ENCODE results near the gene HEATR3. TPM values are rescaled to one million over a fixed set of nuclear protein-coding genes. Genes with fewer than 3 reads are reported as not detected.

Gene HEATR3
- total and polyA plus RNA-seq, 2 of the 8 experiments (the other 6 are each of a cell fraction or from before 2014, with no cell fraction given), result 13.0 to 29.2 TPM

DNA sequence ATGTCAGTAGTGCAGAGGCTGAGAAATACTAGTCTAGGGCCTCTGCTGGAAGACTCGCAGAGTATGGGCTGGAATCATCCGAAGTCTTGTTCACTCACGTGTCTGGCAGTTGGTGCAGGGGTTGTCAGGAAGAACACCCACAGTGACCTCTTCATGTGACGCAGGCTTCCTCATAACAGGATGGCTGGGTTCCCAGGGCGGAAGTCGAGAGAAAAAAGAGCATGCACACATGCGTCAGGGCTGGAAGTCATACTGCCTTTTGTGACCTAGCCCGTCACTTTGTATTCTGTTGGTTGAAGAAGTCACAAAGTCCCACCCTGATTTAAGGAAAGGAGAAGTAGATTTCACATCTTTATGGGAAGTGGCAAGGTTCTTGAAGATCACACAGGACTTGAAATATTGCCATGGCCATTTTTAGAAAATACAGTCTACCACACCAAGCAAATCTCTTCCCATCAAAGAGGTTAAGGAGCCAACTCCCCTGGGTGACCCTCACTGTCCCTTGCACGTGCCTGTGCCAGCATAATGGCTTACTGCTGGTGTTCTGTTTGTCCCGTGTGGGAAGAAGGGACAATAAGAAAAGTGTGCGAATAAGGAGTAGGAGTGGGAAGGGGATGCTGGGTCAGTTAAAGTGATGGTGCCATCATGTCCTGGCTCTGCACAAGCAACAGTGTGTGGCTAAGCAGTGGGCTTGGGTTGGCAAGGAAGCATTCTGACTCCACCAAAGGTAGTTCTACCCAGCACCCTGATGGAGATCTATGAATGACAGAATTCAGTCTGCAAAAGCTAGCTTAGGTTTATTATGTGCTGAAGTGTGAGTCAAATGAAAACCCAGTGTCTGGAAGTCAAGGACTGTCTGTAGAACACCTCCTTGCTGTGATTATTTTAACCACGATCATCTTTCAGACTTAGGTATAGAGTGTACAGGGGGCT lies 28.1 kb downstream of the HEATR3 start:
- no peak overlapping the region for H4K8ac ChIP-seq (ENCODE audit: extremely low read depth, insufficient read depth, low read length)
- H3K27ac ChIP-seq (ENCODE audit: low read depth, low read length), result no peak overlapping the region
- DNase-seq (ENCODE audit: low read depth in 1 of 2, low spot score in 2 of 2) (no peak), FAIRE-seq (no peak)
- ChIA-PET POLR2A (ENCODE audit: partially characterized antibody) (interaction anchor here (1.2 kb wide), 1 partner anchor 11 kb away, joined by 4 read pairs; no protein-coding TSS in a partner anchor), CTCF (ENCODE audit: partially characterized antibody) (no interaction called here)
- H2BK15ac ChIP-seq (ENCODE audit: low read length), result no peak overlapping the region
- 89% methylated on average over 12 of the region's 12 CpGs; no CpG with 5 or more reads in 1 of the 2 experiments for WGBS, 2 experiments (ENCODE audit: extremely low coverage in 1 of 2, insufficient coverage in 1 of 2, insufficient read length in 1 of 2, insufficient replicate concordance in 2 of 2, low coverage in 1 of 2, low lambda C conversion rate in 2 of 2, missing lambda C conversion rate in 1 of 2)
- H3K23me2 ChIP-seq (ENCODE audit: low read depth, low read length), result no peaks in the 10 kb centered on the region
- H4K91ac ChIP-seq (replicated peaks; ENCODE audit: insufficient read length, low read length), result no peak overlapping the region
- no peak overlapping the region for H3K4ac ChIP-seq (replicated peaks; ENCODE audit: insufficient read length, low read depth, low read length)
- H2AFZ ChIP-seq (ENCODE audit: low read length), result no peak overlapping the region
- no peak overlapping the region for H3K56ac ChIP-seq (replicated peaks; ENCODE audit: insufficient read length, low read depth, low read length)
- no peak overlapping the region for H2BK5ac ChIP-seq (ENCODE audit: low read depth, low read length)
- no peaks in the 10 kb centered on the region for H3K79me2 ChIP-seq (ENCODE audit: control insufficient read depth in 1 of 2, insufficient read depth in 2 of 2, low read length in 2 of 2)
- H3K18ac ChIP-seq (ENCODE audit: extremely low read depth, low read length), result no peak overlapping the region
- H3K4me3 ChIP-seq (ENCODE audit: extremely low read depth in 1 of 4, insufficient read depth in 2 of 4, low read depth in 3 of 4, low read length in 4 of 4), result no peak overlapping the region
- H2BK120ac ChIP-seq (replicated peaks; ENCODE audit: low read depth, low read length), result no peak overlapping the region
- H3K36me3 ChIP-seq (ENCODE audit: control insufficient read depth in 2 of 4, insufficient read depth in 4 of 4, low read length in 3 of 4), result peaks cover 0 to under 1% (median 0%) of the 10 kb centered on the region in 4 experiments; a peak in 3 of 8 replicates
- no peak overlapping the region for H4K5ac ChIP-seq (ENCODE audit: insufficient read length, low read depth, low read length)
- H3K4me1 ChIP-seq (replicated peaks in 1 of 4; ENCODE audit: control insufficient read depth in 3 of 4, insufficient read depth in 4 of 4, low read length in 3 of 4), result no peaks in the 10 kb centered on the region
- no peaks in the 10 kb centered on the region for H3K79me1 ChIP-seq (ENCODE audit: low read depth, low read length)
- H3K9me3 ChIP-seq (ENCODE audit: insufficient read depth in 2 of 2, low read depth in 1 of 2, low read length in 1 of 2), result no peaks in the 10 kb centered on the region
- H2AK5ac ChIP-seq (ENCODE audit: low read depth, low read length), result no peak overlapping the region
- H3K27me3 ChIP-seq (replicated peaks in 1 of 4; ENCODE audit: control insufficient read depth in 3 of 4, extremely low read depth in 1 of 4, insufficient read depth in 3 of 4, low read length in 3 of 4), result no peaks in the 10 kb centered on the region
- H2BK12ac ChIP-seq (ENCODE audit: low read depth, low read length), result no peak overlapping the region
- H4K20me1 ChIP-seq (replicated peaks in 1 of 2; ENCODE audit: control insufficient read depth in 1 of 2, insufficient read depth in 2 of 2, low read length in 2 of 2), result peaks cover 0 to 2% of the 10 kb centered on the region in 2 experiments
- no peak overlapping the region for H3K14ac ChIP-seq (ENCODE audit: insufficient read length)
- H3K23ac ChIP-seq (ENCODE audit: insufficient read length), result no peak overlapping the region
- H3K4me2 ChIP-seq (ENCODE audit: insufficient read depth in 1 of 2, low read depth in 2 of 2, low read length in 2 of 2), result no peak overlapping the region
- no peak overlapping the region for H2BK20ac ChIP-seq (ENCODE audit: low read length)
- no peak for TF ChIP-seq EGR1 (IDR thresholded peaks at IDR 0.05; ENCODE audit: borderline replicate concordance, low read depth, low read length)
- TF ChIP-seq SP1 (IDR thresholded peaks at IDR 0.05; ENCODE audit: low read depth, low read length), result no peak
- no peak for TF ChIP-seq TAF7 (optimal IDR thresholded peaks at IDR 0.05; ENCODE audit: borderline replicate concordance, low read depth, low read length)
- no peak for TF ChIP-seq TCF12 (IDR thresholded peaks at IDR 0.05; ENCODE audit: low read depth, low read length)
- TF ChIP-seq EP300 (IDR thresholded peaks at IDR 0.05; ENCODE audit: borderline replicate concordance in 1 of 2, low read depth in 2 of 2, low read length in 2 of 2), result no peak
- TF ChIP-seq, protein P1, sequence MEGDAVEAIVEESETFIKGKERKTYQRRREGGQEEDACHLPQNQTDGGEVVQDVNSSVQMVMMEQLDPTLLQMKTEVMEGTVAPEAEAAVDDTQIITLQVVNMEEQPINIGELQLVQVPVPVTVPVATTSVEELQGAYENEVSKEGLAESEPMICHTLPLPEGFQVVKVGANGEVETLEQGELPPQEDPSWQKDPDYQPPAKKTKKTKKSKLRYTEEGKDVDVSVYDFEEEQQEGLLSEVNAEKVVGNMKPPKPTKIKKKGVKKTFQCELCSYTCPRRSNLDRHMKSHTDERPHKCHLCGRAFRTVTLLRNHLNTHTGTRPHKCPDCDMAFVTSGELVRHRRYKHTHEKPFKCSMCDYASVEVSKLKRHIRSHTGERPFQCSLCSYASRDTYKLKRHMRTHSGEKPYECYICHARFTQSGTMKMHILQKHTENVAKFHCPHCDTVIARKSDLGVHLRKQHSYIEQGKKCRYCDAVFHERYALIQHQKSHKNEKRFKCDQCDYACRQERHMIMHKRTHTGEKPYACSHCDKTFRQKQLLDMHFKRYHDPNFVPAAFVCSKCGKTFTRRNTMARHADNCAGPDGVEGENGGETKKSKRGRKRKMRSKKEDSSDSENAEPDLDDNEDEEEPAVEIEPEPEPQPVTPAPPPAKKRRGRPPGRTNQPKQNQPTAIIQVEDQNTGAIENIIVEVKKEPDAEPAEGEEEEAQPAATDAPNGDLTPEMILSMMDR (IDR thresholded peaks at IDR 0.05; ENCODE audit: control extremely low read depth in 1 of 3, insufficient read depth in 1 of 3, low read depth in 1 of 3, low read length in 3 of 3), result no peak
- TF ChIP-seq SP4 (IDR thresholded peaks at IDR 0.05; ENCODE audit: low read length), result no peak
- no peak overlapping the region for H3K9ac ChIP-seq (replicated peaks in 1 of 4; ENCODE audit: extremely low read depth in 1 of 4, low read depth in 3 of 4, low read length in 3 of 4)
